Large intestine (tissue), 3 donors: ENCODE data around the gene FGD2. TPM values are rescaled to one million over a fixed set of nuclear protein-coding genes. Genes with fewer than 3 reads are reported as not detected.

ENCODE experiments used
- DNase-seq, 2 donors: peaks; one replicate each; pipeline versions ENCODE4 v3.0.0 to v3.0.0-alpha.2; 2013
- H3K27ac ChIP-seq: one replicate; pipeline ENCODE4 v1.5.1; 2013; ENCODE audit warnings: low read length
- H3K27me3 ChIP-seq: 2 replicates; pipeline ENCODE4 v1.6.1; 2013; ENCODE audit warnings: low read length; ENCODE audit not compliant: control insufficient read depth, insufficient read depth
- H3K36me3 ChIP-seq: 2 replicates; pipeline ENCODE4 v1.6.1; 2013; ENCODE audit warnings: low read length; ENCODE audit not compliant: control insufficient read depth, insufficient read depth
- H3K4me1 ChIP-seq: one replicate; pipeline ENCODE4 v1.6.1; 2013; ENCODE audit warnings: low read length; ENCODE audit not compliant: control insufficient read depth, insufficient read depth
- H3K4me3 ChIP-seq: one replicate; pipeline ENCODE4 v1.5.1; 2013; ENCODE audit warnings: low read length
- H3K9me3 ChIP-seq: one replicate; pipeline ENCODE4 v1.6.1; 2013; ENCODE audit warnings: mild to moderate bottlenecking, low read depth, low read length, moderate library complexity; ENCODE audit not compliant: control insufficient read depth
- WGBS: methylation state at CpG from one replicate; pipeline ENCODE4 v1.1.5; 2013; ENCODE audit warnings: low lambda C conversion rate; ENCODE audit not compliant: insufficient coverage; 5-methylcytosine and 5-hydroxymethylcytosine counted together
- polyA plus RNA-seq: library from polyadenylated mRNA; unstranded; fragments of 120-200 nt; gene quantifications from one replicate; pipeline ENCODE4 v1.2.1, GENCODE V29; 2013

Gene FGD2
- polyA plus RNA-seq, 1 donor, result 15.5 TPM

DNA sequence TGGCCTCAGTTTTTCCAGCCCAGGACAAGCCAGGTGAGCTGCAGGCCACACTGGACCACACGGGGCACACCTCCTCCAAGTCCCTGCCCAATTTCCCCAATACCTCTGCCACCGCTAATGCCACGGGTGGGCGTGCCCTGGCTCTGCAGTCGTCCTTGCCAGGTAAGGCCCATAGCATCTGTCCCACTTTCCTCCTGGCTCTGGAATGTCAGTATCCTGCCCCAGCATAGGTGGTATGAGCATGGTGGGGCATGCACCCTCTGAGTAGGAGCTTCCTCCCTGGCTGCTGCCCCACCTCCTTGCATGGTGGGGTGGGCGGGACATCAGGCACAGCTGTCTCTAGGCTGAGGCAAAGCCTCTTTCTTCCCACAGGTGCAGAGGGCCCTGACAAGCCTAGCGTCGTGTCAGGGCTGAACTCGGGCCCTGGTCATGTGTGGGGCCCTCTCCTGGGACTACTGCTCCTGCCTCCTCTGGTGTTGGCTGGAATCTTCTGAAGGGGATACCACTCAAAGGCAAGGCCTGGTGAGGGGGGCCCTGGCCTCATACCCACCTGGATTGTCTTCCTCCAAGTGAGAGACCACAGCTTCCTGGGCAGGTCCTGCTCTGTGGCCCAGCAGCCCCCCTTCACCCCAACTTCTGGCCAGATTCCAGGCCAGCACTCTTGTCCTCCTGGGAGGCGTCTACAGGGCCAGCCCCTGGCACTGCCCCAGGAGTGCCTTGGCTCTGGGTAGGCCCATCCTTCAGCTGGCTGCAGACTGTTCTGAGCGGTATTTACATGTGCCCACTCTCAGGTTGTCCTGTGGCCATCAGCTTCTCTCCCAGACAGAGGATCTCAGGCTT is 41.8 kb upstream of the FGD2 start:
- Histone ChIP-seq H3K27ac (no peak overlapping the region), H3K4me1 (peaks cover 11% of the 10 kb centered on the region), H3K4me3 (no peak overlapping the region), H3K9me3 (no peaks in the 10 kb centered on the region), H3K36me3 (peaks cover 17% of the 10 kb centered on the region), H3K27me3 (peaks cover 2% of the 10 kb centered on the region)
- DNase-seq, result no peak
- no CpG with 5 or more reads among the region's 11 CpGs for WGBS

- Histone ChIP-seq H3K9me3 (no peaks in the 10 kb centered on the region), H3K27me3 (peaks cover 2% of the 10 kb centered on the region), H3K36me3 (peaks cover 23% of the 10 kb centered on the region), H3K4me1 (peaks cover 11% of the 10 kb centered on the region), H3K4me3 (no peak overlapping the region), H3K27ac (no peak overlapping the region)
- WGBS, result no CpG with 5 or more reads among the region's 6 CpGs
- no peak for DNase-seq
These were observed 41.1 kb upstream of the FGD2 start for GRCh38 chr6:36964349-36964748.

DNA sequence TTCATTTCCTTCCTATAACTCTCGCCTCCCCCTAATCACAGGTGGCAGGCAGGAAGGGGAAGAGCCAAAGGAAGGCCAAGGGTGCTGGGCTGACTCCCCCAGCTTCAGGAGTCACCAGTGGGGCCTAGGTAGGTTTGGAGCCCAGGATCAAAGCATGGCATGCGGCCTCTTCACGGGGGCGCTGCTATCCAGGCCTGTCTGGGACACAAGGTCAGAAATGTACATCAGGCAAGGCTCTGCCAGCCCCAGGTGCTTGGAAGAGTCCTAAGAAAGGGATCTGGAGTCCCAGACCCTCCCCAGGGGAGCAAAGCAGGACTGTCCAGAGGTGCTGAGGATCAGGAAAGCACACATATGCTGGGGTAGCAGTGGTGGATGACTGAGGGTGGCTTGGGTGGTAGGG is 40.5 kb upstream of the FGD2 start:
- Histone ChIP-seq H3K27me3 (peaks cover 2% of the 10 kb centered on the region), H3K4me1 (peaks cover 11% of the 10 kb centered on the region), H3K4me3 (no peak overlapping the region), H3K36me3 (peaks cover 29% of the 10 kb centered on the region), H3K27ac (no peak overlapping the region), H3K9me3 (no peaks in the 10 kb centered on the region)
- WGBS, result no CpG with 5 or more reads among the region's 4 CpGs
- DNase-seq, result no peak

DNA sequence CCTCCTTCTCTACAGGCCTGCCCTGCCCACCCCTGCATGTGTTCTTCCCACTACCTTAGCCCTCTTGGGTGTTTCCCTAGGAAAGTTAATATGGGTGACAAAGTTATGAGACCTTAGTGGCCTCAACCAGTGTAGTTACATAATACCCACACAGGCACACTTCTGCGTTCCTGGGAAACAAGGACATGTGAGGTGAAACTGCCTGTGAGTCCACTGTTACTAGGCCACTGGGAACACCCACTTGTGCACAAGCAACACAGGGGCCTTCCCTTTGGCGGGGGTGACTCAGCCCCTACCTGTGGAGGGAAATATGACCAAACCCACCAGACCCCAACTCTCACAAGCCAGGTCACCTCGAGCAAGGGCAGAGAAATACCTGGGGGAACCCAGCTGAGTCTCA is 38.2 kb upstream of the FGD2 start:
- Histone ChIP-seq H3K27ac (no peak overlapping the region), H3K4me1 (peaks cover 11% of the 10 kb centered on the region), H3K27me3 (no peaks in the 10 kb centered on the region), H3K4me3 (no peak overlapping the region), H3K9me3 (no peaks in the 10 kb centered on the region), H3K36me3 (peaks cover 53% of the 10 kb centered on the region)
- no CpG with 5 or more reads among the region's 3 CpGs for WGBS
- peak; percentile 35 to 56 for DNase-seq

GRCh38 chr6:36967757-36968156 is 37.7 kb upstream of the FGD2 start:
- no peaks in the 10 kb centered on the region for H3K27me3 ChIP-seq
- H3K9me3 ChIP-seq, result no peaks in the 10 kb centered on the region
- peaks cover 57% of the 10 kb centered on the region for H3K36me3 ChIP-seq
- DNase-seq, result no peak
- H3K27ac ChIP-seq, result no peak overlapping the region
- no CpG with 5 or more reads among the region's 4 CpGs for WGBS
- peaks cover 11% of the 10 kb centered on the region for H3K4me1 ChIP-seq
- H3K4me3 ChIP-seq, result no peak overlapping the region

- Histone ChIP-seq H3K4me1 (peaks cover 11% of the 10 kb centered on the region), H3K27me3 (no peaks in the 10 kb centered on the region), H3K27ac (no peak overlapping the region), H3K36me3 (peaks cover 63% of the 10 kb centered on the region), H3K9me3 (no peaks in the 10 kb centered on the region), H3K4me3 (no peak overlapping the region)
- WGBS, result no CpG with 5 or more reads among the region's 16 CpGs
- DNase-seq, result no peak
These were observed 37.0 kb upstream of the FGD2 start for GRCh38 chr6:36968266-36968977.

- Histone ChIP-seq H3K9me3 (no peaks in the 10 kb centered on the region), H3K4me1 (peaks cover 7% of the 10 kb centered on the region), H3K27me3 (no peaks in the 10 kb centered on the region), H3K36me3 (peaks cover 69% of the 10 kb centered on the region), H3K27ac (no peak overlapping the region), H3K4me3 (no peak overlapping the region)
- DNase-seq, result no peak
- WGBS, result no CpG with 5 or more reads among the region's 14 CpGs
These were observed 36.2 kb upstream of the FGD2 start for GRCh38 chr6:36969240-36969691.

- Histone ChIP-seq H3K4me3 (no peak overlapping the region), H3K27ac (no peak overlapping the region), H3K9me3 (no peaks in the 10 kb centered on the region), H3K4me1 (peaks cover 7% of the 10 kb centered on the region), H3K36me3 (peaks cover 79% of the 10 kb centered on the region), H3K27me3 (no peaks in the 10 kb centered on the region)
- DNase-seq, result no peak
- no CpG with 5 or more reads among the region's 17 CpGs for WGBS
These were observed 35.2 kb upstream of the FGD2 start for GRCh38 chr6:36969988-36970891.

GRCh38 chr6:36970892-36971842 is 34.3 kb upstream of the FGD2 start:
- DNase-seq, result no peak
- peaks cover 88% of the 10 kb centered on the region for H3K36me3 ChIP-seq

More at GRCh38 chr6:36970892-36971842, 34.3 kb upstream of the FGD2 start:
- Histone ChIP-seq H3K9me3 (no peaks in the 10 kb centered on the region), H3K27ac (no peak overlapping the region), H3K27me3 (no peaks in the 10 kb centered on the region), H3K4me1 (peaks cover 7% of the 10 kb centered on the region), H3K4me3 (no peak overlapping the region)
- WGBS, result no CpG with 5 or more reads among the region's 17 CpGs
